Neuronal stem cell (in vitro differentiated cells): Measurements from ENCODE around the gene PDGFRA.
A peak's percentile ranks its signal among the peaks of the same experiment; 100 is the strongest.

Experiments
- DNase-seq: peaks from one replicate; pipeline ENCODE4 v3.0.0-alpha.2; 2013; ENCODE audit warnings: low spot score
- H2AFZ ChIP-seq: one replicate; pipeline ENCODE4 v1.6.1; 2013; ENCODE audit warnings: mild to moderate bottlenecking, low read length, inconsistent platforms
- H2AK5ac ChIP-seq: 2 replicates; pipeline ENCODE4 v1.6.1; 2013; ENCODE audit warnings: low read depth, mild to moderate bottlenecking, inconsistent platforms, low read length, moderate library complexity, mixed read lengths
- H2BK120ac ChIP-seq: 2 replicates; pipeline ENCODE4 v1.6.1; 2013; ENCODE audit warnings: low read depth, mild to moderate bottlenecking, inconsistent platforms, low read length, moderate library complexity, mixed read lengths
- H2BK12ac ChIP-seq: one replicate; pipeline ENCODE4 v1.6.1; 2013; ENCODE audit warnings: low read length, inconsistent platforms
- H2BK15ac ChIP-seq: 2 replicates; pipeline ENCODE4 v1.6.1; 2013; ENCODE audit warnings: mild to moderate bottlenecking, low read length, inconsistent platforms, mixed read lengths
- H2BK5ac ChIP-seq: one replicate; pipeline ENCODE4 v1.6.1; 2013; ENCODE audit warnings: inconsistent platforms, mild to moderate bottlenecking, low read length, moderate library complexity
- H3K14ac ChIP-seq: one replicate; pipeline ENCODE4 v1.6.1; 2013; ENCODE audit warnings: low read length, inconsistent platforms
- H3K18ac ChIP-seq: 2 replicates; pipeline ENCODE4 v1.6.1; 2013; ENCODE audit warnings: low read length, inconsistent platforms
- H3K23ac ChIP-seq: 2 replicates; pipeline ENCODE4 v1.6.1; 2013; ENCODE audit warnings: low read depth, mild to moderate bottlenecking, mixed read lengths, low read length, inconsistent platforms; ENCODE audit not compliant: poor library complexity
- H3K27ac ChIP-seq: replicated peaks from 3 replicates; pipeline ENCODE4 v1.5.1; 2013; ENCODE audit warnings: low read length, inconsistent platforms
- H3K27me3 ChIP-seq, 3 experiments: 2 replicates each; pipeline ENCODE4 v1.6.1; 2013; ENCODE audit warnings: low read length in 3 of 3, mild to moderate bottlenecking in 2 of 3, inconsistent platforms in 1 of 3, low read depth in 1 of 3, mixed read lengths in 1 of 3, moderate library complexity in 1 of 3; ENCODE audit not compliant: control insufficient read depth in 3 of 3, insufficient read depth in 3 of 3
- H3K36me3 ChIP-seq, 2 donors: replicated peaks in 1 of 2; 2 replicates each; pipeline ENCODE4 v1.6.1; 2013; ENCODE audit warnings: low read length in 2 of 2; ENCODE audit not compliant: control insufficient read depth in 2 of 2, insufficient read depth in 2 of 2
- H3K4ac ChIP-seq: 2 replicates; pipeline ENCODE4 v1.6.1; 2013; ENCODE audit warnings: inconsistent platforms, mild to moderate bottlenecking, low read length, moderate library complexity
- H3K4me1 ChIP-seq, 2 donors: 1 replicate in 1 of 2; 2 replicates in 1 of 2; pipeline ENCODE4 v1.6.1; 2013; ENCODE audit warnings: low read length in 2 of 2, low read depth in 1 of 2; ENCODE audit not compliant: control insufficient read depth in 2 of 2, insufficient read depth in 1 of 2
- H3K4me2 ChIP-seq: one replicate; pipeline ENCODE4 v1.6.1; 2013; ENCODE audit warnings: mild to moderate bottlenecking, low read length, inconsistent platforms; ENCODE audit not compliant: insufficient read depth, poor library complexity, severe bottlenecking
- H3K4me3 ChIP-seq, 2 donors: 2 replicates each; pipeline ENCODE4 v1.5.1; 2013; ENCODE audit warnings: low read length in 2 of 2, mild to moderate bottlenecking in 2 of 2, inconsistent platforms in 1 of 2, moderate library complexity in 1 of 2
- H3K79me1 ChIP-seq: one replicate; pipeline ENCODE4 v1.6.1; 2013; ENCODE audit warnings: low read depth, mild to moderate bottlenecking, inconsistent platforms, low read length, moderate library complexity
- H3K9ac ChIP-seq: one replicate; pipeline ENCODE4 v1.6.1; 2013; ENCODE audit warnings: mild to moderate bottlenecking, low read depth, low read length, inconsistent platforms; ENCODE audit not compliant: poor library complexity
- H3K9me3 ChIP-seq, 2 donors: replicated peaks in 1 of 2; 2 replicates each; pipeline versions ENCODE3 to v1.6.1; 2013; ENCODE audit warnings: low read length in 2 of 2, mild to moderate bottlenecking in 2 of 2, inconsistent platforms in 1 of 2, low read depth in 1 of 2, mixed read lengths in 1 of 2, moderate library complexity in 1 of 2; ENCODE audit not compliant: control insufficient read depth in 2 of 2, insufficient read depth in 1 of 2
- H4K8ac ChIP-seq: one replicate; pipeline ENCODE4 v1.6.1; 2013; ENCODE audit warnings: low read depth, mild to moderate bottlenecking, inconsistent platforms, low read length, moderate library complexity
- H4K91ac ChIP-seq: one replicate; pipeline ENCODE4 v1.6.1; 2013; ENCODE audit warnings: low read length, low read depth, mild to moderate bottlenecking, inconsistent platforms; ENCODE audit not compliant: poor library complexity
- WGBS, 2 donors: extraction: QIAGEN DNeasy Blood & Tissue Kit; methylation state at CpG; one replicate each; pipeline ENCODE4 v1.1.7; 2013; ENCODE audit warnings: missing lambda C conversion rate in 2 of 2, mixed read lengths in 1 of 2; ENCODE audit not compliant: insufficient read length in 2 of 2, insufficient replicate concordance in 1 of 2; ENCODE audit errors: extremely low coverage in 2 of 2; 5-methylcytosine and 5-hydroxymethylcytosine counted together

Gene PDGFRA

DNA sequence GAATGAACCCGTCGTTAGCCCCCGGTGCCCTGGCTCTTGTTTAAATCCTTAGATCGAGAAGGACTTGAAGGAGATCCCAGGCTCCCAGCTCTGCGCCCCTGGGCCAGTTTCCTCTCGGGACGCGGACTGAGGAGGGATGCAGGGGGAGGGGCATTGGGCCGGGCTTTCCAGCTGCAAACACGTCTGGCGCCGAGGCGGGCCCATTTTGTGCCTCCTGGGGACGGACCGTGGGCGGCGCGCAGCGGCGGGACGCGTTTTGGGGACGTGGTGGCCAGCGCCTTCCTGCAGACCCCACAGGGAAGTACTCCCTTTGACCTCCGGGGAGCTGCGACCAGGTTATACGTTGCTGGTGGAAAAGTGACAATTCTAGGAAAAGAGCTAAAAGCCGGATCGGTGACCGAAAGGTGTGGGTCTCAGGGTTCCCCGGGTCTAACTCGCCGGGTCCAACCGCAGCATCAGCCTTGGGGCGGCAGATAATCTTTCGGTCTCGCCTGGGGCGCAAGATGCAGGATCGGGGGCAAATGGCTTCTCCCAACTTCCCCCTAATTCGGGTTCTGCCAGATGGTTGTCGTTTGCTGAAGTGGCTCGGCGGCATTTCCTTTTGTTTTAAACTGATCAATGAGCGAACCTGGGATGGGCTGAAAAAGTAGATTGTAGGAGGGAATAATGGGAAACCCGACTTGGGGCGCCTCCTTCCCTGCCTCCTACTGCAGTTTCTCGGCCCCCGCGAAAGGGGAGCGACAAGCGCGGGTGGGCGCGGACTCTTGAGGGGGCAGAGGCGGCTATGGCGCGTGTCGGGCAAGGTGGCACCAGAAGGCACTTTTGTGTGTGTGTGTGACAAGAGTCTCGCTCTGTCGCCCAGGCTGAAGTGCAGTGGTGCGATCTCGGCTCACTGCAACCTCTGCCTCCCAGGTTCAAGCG lies 2.9 kb downstream of the PDGFRA start:
- Histone ChIP-seq H4K8ac (no peak overlapping the region), H2BK15ac (no peak overlapping the region), H2BK12ac (no peak overlapping the region), H3K4me2 (peak overlapping the region; percentile 59), H3K4me1 (peaks cover 2 to 12% of the 10 kb centered on the region in 2 donors), H3K14ac (peak overlapping the region; percentile 49), H4K91ac (no peak overlapping the region), H2BK5ac (no peak overlapping the region), H2BK120ac (no peak overlapping the region), H3K4ac (no peak overlapping the region), H3K36me3 (no peaks in the 10 kb centered on the region), H2AFZ (peak overlapping the region; percentile 3), H3K4me3 (peak overlapping the region in 1 of 2 donors; percentile 73), H3K23ac (peak overlapping the region; percentile 60), H3K18ac (peak overlapping the region; percentile 81), H2AK5ac (peak overlapping the region; percentile 60), H3K79me1 (no peaks in the 10 kb centered on the region), H3K9ac (no peak overlapping the region), H3K27ac (no peak overlapping the region), H3K9me3 (peaks cover 0 to 1% of the 10 kb centered on the region in 2 donors), H3K27me3 (peaks cover 26 to 63% (median 54%) of the 10 kb centered on the region in 3 experiments)
- WGBS, 2 donors, result no CpG with 5 or more reads among the region's 63 CpGs
- DNase-seq, result peak; percentile 32

DNA sequence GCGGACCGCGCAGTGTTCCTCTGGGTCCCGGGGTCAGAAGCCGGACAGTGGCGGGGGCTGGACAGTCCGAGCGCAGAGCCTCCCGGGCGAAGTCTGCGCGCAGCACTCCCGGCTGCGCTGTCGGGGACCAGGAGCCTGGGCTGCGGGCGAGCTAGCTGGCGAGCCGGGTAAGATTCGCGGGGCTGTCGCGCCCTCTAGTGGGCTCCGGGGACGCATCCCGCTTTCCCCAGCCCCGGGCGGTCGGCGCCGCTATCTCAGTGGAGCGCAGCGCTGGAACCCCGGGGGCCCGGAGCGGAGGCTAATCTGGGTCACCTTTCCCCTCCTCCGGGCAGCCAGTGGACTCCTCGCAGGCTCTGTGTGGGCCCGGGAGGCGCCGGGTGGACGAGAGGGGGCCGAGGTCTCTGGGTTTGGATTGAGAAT lies 4.2 kb downstream of the PDGFRA start:
- Histone ChIP-seq H2BK15ac (peak overlapping the region; percentile 2), H3K4me1 (peaks cover 0 to 9% of the 10 kb centered on the region in 2 donors), H3K18ac (peak overlapping the region; percentile 99), H3K27ac (peak overlapping the region; percentile 77), H2BK120ac (no peak overlapping the region), H2BK5ac (peak overlapping the region; percentile 91), H3K9me3 (peaks cover 0 to 1% of the 10 kb centered on the region in 2 donors), H3K79me1 (no peaks in the 10 kb centered on the region), H3K23ac (peak overlapping the region; percentile 52), H4K91ac (peak overlapping the region; percentile 62), H2AFZ (peak overlapping the region; percentile 99), H3K27me3 (peaks cover 26 to 52% (median 50%) of the 10 kb centered on the region in 3 experiments), H3K36me3 (no peaks in the 10 kb centered on the region), H3K9ac (peak overlapping the region; percentile 93), H4K8ac (no peak overlapping the region), H2AK5ac (no peak overlapping the region), H3K4ac (peak overlapping the region; percentile 98), H2BK12ac (no peak overlapping the region), H3K14ac (no peak overlapping the region), H3K4me2 (peak overlapping the region; percentile 87), H3K4me3 (peak overlapping the region; percentile 59 to 93)
- no peak for DNase-seq
- WGBS, 2 donors, result no CpG with 5 or more reads among the region's 43 CpGs

DNA sequence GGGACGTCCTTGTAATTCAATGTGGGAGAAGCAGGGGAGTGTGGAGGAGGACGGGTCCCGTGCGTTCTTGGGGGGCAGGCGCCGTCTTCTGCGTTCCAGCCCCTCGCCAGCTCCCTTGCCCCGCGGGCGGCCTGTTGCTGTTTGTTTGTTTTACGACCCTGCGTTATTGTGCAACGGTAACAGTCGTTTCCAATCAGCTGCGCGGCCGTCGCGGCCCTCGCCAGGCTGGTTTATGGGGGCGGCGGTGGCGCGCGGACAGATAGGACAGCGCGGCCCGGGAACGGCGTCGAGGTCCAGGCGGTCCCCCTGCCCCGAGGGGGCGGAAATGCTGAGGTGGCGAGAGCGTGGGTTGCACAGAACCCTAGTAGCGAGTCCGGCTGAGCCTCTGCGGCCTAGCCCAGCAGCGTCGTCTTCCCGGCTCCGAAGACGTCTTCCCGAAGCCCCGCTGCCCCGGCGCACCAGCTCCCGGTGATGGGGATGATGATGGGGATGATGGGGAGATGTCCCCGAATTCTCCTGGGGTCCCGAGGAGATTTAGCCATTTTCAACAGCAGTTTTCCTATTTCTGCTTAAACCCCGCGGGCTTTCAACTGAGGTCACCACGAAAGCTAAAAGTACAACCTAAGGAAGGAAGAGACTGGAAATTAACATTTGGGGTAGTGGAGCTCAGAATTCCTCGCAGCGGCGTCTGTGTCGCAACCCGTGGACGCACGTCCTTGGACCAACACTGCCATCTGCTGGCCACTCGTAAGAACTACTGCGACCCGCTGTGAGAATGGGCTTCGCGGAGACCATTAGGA lies 4.8 kb downstream of the PDGFRA start:
- Histone ChIP-seq H3K4me2 (peak overlapping the region; percentile 87), H3K18ac (peak overlapping the region; percentile 96), H3K4me3 (peak overlapping the region; percentile 59 to 93), H3K4me1 (peaks cover 0 to 7% of the 10 kb centered on the region in 2 donors), H3K23ac (peak overlapping the region; percentile 22), H2BK120ac (no peak overlapping the region), H3K27me3 (peaks cover 24 to 46% (median 44%) of the 10 kb centered on the region in 3 experiments), H3K27ac (no peak overlapping the region), H3K36me3 (no peaks in the 10 kb centered on the region), H4K8ac (no peak overlapping the region), H2AK5ac (peak overlapping the region; percentile 81), H3K79me1 (no peaks in the 10 kb centered on the region), H3K14ac (no peak overlapping the region), H2AFZ (peak overlapping the region; percentile 99), H3K9ac (peak overlapping the region; percentile 64), H4K91ac (no peak overlapping the region), H2BK15ac (peak overlapping the region; percentile 2), H2BK5ac (no peak overlapping the region), H3K4ac (no peak overlapping the region), H2BK12ac (no peak overlapping the region), H3K9me3 (peaks cover 0 to 1% of the 10 kb centered on the region in 2 donors)
- no CpG with 5 or more reads among the region's 67 CpGs for WGBS, 2 donors
- DNase-seq, result peak; percentile 79
